ENCODE results near the gene MTHFSD.

DNA sequence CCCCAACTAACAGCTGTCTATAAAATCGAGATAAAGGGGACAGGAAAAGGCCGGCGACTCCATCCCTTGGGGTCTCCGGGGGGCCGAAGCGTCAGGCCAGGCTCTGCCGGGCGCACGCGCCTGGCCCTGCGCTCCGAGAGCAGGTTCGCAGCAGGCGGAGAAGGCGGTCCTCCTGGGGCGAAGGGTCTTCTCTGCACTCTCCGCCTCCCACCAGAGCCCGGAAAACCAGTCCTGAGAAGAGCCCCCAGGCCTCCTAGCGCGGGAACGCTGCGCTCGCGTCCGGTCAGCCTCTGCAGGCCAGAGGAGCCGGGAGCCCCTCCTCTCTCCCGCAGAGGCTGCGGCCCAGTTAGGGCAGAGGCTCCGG is 39.6 kb downstream of the MTHFSD start:
- TF ChIP-seq POLR2A (IDR thresholded peaks at IDR 0.05; ENCODE audit: low read depth) (no peak), EP300 (IDR thresholded peaks at IDR 0.05) (no peak)
- TF ChIP-seq, protein P1, sequence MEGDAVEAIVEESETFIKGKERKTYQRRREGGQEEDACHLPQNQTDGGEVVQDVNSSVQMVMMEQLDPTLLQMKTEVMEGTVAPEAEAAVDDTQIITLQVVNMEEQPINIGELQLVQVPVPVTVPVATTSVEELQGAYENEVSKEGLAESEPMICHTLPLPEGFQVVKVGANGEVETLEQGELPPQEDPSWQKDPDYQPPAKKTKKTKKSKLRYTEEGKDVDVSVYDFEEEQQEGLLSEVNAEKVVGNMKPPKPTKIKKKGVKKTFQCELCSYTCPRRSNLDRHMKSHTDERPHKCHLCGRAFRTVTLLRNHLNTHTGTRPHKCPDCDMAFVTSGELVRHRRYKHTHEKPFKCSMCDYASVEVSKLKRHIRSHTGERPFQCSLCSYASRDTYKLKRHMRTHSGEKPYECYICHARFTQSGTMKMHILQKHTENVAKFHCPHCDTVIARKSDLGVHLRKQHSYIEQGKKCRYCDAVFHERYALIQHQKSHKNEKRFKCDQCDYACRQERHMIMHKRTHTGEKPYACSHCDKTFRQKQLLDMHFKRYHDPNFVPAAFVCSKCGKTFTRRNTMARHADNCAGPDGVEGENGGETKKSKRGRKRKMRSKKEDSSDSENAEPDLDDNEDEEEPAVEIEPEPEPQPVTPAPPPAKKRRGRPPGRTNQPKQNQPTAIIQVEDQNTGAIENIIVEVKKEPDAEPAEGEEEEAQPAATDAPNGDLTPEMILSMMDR (IDR thresholded peaks at IDR 0.05): no peak
